ENCODE data around the gene NRG3. TPM values are rescaled to one million over a fixed set of nuclear protein-coding genes. Genes with fewer than 3 reads are reported as not detected.

The NRG3 gene
- total RNA-seq, 2 experiments from 2014 or later, result not detected

- Histone ChIP-seq H4K20me1 (ENCODE audit: insufficient read depth, low read length) (no peaks in the 10 kb centered on the region), H3K27ac (ENCODE audit: low read depth, low read length, poor library complexity, severe bottlenecking) (no peak overlapping the region), H3K36me3 (ENCODE audit: insufficient read depth, low read length) (no peaks in the 10 kb centered on the region), H3K4me3 (ENCODE audit: low read depth, low read length, poor library complexity, severe bottlenecking) (no peak overlapping the region), H3K4me1 (ENCODE audit: insufficient read depth, low read length, poor library complexity, severe bottlenecking) (no peaks in the 10 kb centered on the region), H3K4me2 (ENCODE audit: low read length) (no peak overlapping the region), H3K79me2 (ENCODE audit: insufficient read depth, low read depth, low read length) (no peaks in the 10 kb centered on the region), H3K9me3 (ENCODE audit: low read length) (no peaks in the 10 kb centered on the region), H2AFZ (ENCODE audit: low read length) (no peak overlapping the region), H3K9me2 (ENCODE audit: insufficient read depth, low read length) (no peaks in the 10 kb centered on the region)
- intact Hi-C loops (cut with micrococcal nuclease; ENCODE audit: unreplicated experiment), result no loop called here
- POLR2A ChIA-PET, result interaction anchor here (0.6 kb wide), 1 partner anchor 394 kb away, joined by 3 read pairs; no protein-coding TSS in a partner anchor
- CTCF ChIA-PET (ENCODE audit: unreplicated experiment), result no interaction called here
- BruUV-seq (replicated peaks), result no TSS peak
- TF ChIP-seq CTCF (conservative IDR thresholded peaks at IDR 0.05; ENCODE audit: low read length) (no peak), EZH2phosphoT487 (IDR thresholded peaks at IDR 0.05; ENCODE audit: borderline replicate concordance, low read depth, low read length) (no peak)
- DNase-seq (ENCODE audit: low spot score), result no peak
Measured at GRCh38 chr10:82850191-82850590, 975.2 kb downstream of the NRG3 start.

GRCh38 chr10:82856957-82857613, 982.1 kb downstream of the NRG3 start:
- Histone ChIP-seq H3K9me3 (ENCODE audit: low read length) (no peaks in the 10 kb centered on the region), H3K4me2 (ENCODE audit: low read length) (no peak overlapping the region), H2AFZ (ENCODE audit: low read length) (no peak overlapping the region), H3K36me3 (ENCODE audit: insufficient read depth, low read length) (no peaks in the 10 kb centered on the region), H3K4me3 (ENCODE audit: low read depth, low read length, poor library complexity, severe bottlenecking) (no peak overlapping the region), H3K79me2 (ENCODE audit: insufficient read depth, low read depth, low read length) (no peaks in the 10 kb centered on the region), H4K20me1 (ENCODE audit: insufficient read depth, low read length) (no peaks in the 10 kb centered on the region), H3K9me2 (ENCODE audit: insufficient read depth, low read length) (no peaks in the 10 kb centered on the region), H3K4me1 (ENCODE audit: insufficient read depth, low read length, poor library complexity, severe bottlenecking) (no peaks in the 10 kb centered on the region), H3K27ac (ENCODE audit: low read depth, low read length, poor library complexity, severe bottlenecking) (no peak overlapping the region)
- no TSS peak for BruUV-seq (replicated peaks)
- CTCF ChIA-PET (ENCODE audit: unreplicated experiment), result no interaction called here
- intact Hi-C loops (cut with micrococcal nuclease; ENCODE audit: unreplicated experiment), result no loop called here
- POLR2A ChIA-PET, result interaction anchor here (0.5 kb wide), 1 partner anchor 1627 kb away, joined by 3 read pairs; no protein-coding TSS in a partner anchor
- TF ChIP-seq EZH2phosphoT487 (IDR thresholded peaks at IDR 0.05; ENCODE audit: borderline replicate concordance, low read depth, low read length) (no peak), CTCF (conservative IDR thresholded peaks at IDR 0.05; ENCODE audit: low read length) (no peak)
- DNase-seq (ENCODE audit: low spot score), result no peak

- Histone ChIP-seq H3K9me3 (ENCODE audit: low read length) (no peaks in the 10 kb centered on the region), H3K36me3 (ENCODE audit: insufficient read depth, low read length) (no peaks in the 10 kb centered on the region), H3K4me2 (ENCODE audit: low read length) (no peak overlapping the region), H3K9me2 (ENCODE audit: insufficient read depth, low read length) (no peaks in the 10 kb centered on the region), H4K20me1 (ENCODE audit: insufficient read depth, low read length) (no peaks in the 10 kb centered on the region), H3K4me3 (ENCODE audit: low read depth, low read length, poor library complexity, severe bottlenecking) (no peak overlapping the region), H3K4me1 (ENCODE audit: insufficient read depth, low read length, poor library complexity, severe bottlenecking) (no peaks in the 10 kb centered on the region), H2AFZ (ENCODE audit: low read length) (no peak overlapping the region), H3K79me2 (ENCODE audit: insufficient read depth, low read depth, low read length) (no peaks in the 10 kb centered on the region), H3K27ac (ENCODE audit: low read depth, low read length, poor library complexity, severe bottlenecking) (no peak overlapping the region)
- no TSS peak for BruUV-seq (replicated peaks)
- no peak for DNase-seq (ENCODE audit: low spot score)
- ChIA-PET CTCF (ENCODE audit: unreplicated experiment) (no interaction called here), POLR2A (no interaction called here)
- intact Hi-C loops (cut with micrococcal nuclease; ENCODE audit: unreplicated experiment), result no loop called here
- no peak for TF ChIP-seq CTCF (conservative IDR thresholded peaks at IDR 0.05; ENCODE audit: low read length)
- TF ChIP-seq EZH2phosphoT487 (IDR thresholded peaks at IDR 0.05; ENCODE audit: borderline replicate concordance, low read depth, low read length), result no peak
Measured at GRCh38 chr10:82861889-82862288, 986.9 kb downstream of the NRG3 start.
